HG02852 (cell line): ENCODE data around the gene RFTN1.

Experiments
- ATAC-seq: cut with Tn5 transposase; IDR thresholded peaks from one replicate; pipeline ENCODE4 v1.9.1; 2021; ENCODE audit warnings: mild to moderate bottlenecking, moderate library complexity; ENCODE audit not compliant: unreplicated experiment

The RFTN1 gene

GRCh38 chr3:16412192-16412800, 101.2 kb downstream of the RFTN1 start:
- no peak for ATAC-seq

GRCh38 chr3:16411441-16411840, 102.1 kb downstream of the RFTN1 start:
- ATAC-seq, result no peak

- ATAC-seq, result no peak
Measured at GRCh38 chr3:16410659-16411058, 102.8 kb downstream of the RFTN1 start.

GRCh38 chr3:16409032-16409431, 104.5 kb downstream of the RFTN1 start:
- no peak for ATAC-seq

GRCh38 chr3:16407366-16407765, 106.1 kb downstream of the RFTN1 start:
- ATAC-seq, result no peak

GRCh38 chr3:16406579-16406978, 106.9 kb downstream of the RFTN1 start:
- ATAC-seq, result no peak

GRCh38 chr3:16406166-16406565, 107.3 kb downstream of the RFTN1 start:
- ATAC-seq, result no peak

GRCh38 chr3:16404349-16404895, 109.1 kb downstream of the RFTN1 start:
- ATAC-seq, result no peak

GRCh38 chr3:16402451-16402850, 111.0 kb downstream of the RFTN1 start:
- ATAC-seq, result no peak

GRCh38 chr3:16401273-16401672, 112.2 kb downstream of the RFTN1 start:
- no peak for ATAC-seq

GRCh38 chr3:16400106-16400931, 113.2 kb downstream of the RFTN1 start:
- no peak for ATAC-seq

GRCh38 chr3:16399473-16399872, 114.0 kb downstream of the RFTN1 start:
- peak; percentile 49 for ATAC-seq

GRCh38 chr3:16398648-16399047, 114.9 kb downstream of the RFTN1 start:
- ATAC-seq, result no peak

- ATAC-seq, result no peak
Measured at GRCh38 chr3:16396202-16396601, 117.3 kb downstream of the RFTN1 start.

- ATAC-seq, result no peak
Measured at GRCh38 chr3:16395212-16395611, 118.3 kb downstream of the RFTN1 start.

- ATAC-seq, result no peak
Measured at GRCh38 chr3:16394639-16395038, 118.9 kb downstream of the RFTN1 start.

GRCh38 chr3:16392717-16393116, 120.8 kb downstream of the RFTN1 start:
- ATAC-seq, result no peak

GRCh38 chr3:16392065-16392464, 121.4 kb downstream of the RFTN1 start:
- no peak for ATAC-seq

- no peak for ATAC-seq
Measured at GRCh38 chr3:16390581-16390980, 122.9 kb downstream of the RFTN1 start.

GRCh38 chr3:16388850-16389441, 124.6 kb downstream of the RFTN1 start:
- ATAC-seq, result no peak

GRCh38 chr3:16386561-16386960, 126.9 kb downstream of the RFTN1 start:
- no peak for ATAC-seq

GRCh38 chr3:16385151-16385550, 128.3 kb downstream of the RFTN1 start:
- ATAC-seq, result no peak
